Measurements from ENCODE around the gene TLR9. TPM values are rescaled to one million over a fixed set of nuclear protein-coding genes. Genes with fewer than 3 reads are reported as not detected.
"Not testable (repeated sequence)": the region's sequence is repeated elsewhere in the genome, so short reads cannot be mapped to it uniquely, and the experiment has no call there.

Gene TLR9
- total RNA-seq, 1 experiment from 2014 or later = not detected

DNA sequence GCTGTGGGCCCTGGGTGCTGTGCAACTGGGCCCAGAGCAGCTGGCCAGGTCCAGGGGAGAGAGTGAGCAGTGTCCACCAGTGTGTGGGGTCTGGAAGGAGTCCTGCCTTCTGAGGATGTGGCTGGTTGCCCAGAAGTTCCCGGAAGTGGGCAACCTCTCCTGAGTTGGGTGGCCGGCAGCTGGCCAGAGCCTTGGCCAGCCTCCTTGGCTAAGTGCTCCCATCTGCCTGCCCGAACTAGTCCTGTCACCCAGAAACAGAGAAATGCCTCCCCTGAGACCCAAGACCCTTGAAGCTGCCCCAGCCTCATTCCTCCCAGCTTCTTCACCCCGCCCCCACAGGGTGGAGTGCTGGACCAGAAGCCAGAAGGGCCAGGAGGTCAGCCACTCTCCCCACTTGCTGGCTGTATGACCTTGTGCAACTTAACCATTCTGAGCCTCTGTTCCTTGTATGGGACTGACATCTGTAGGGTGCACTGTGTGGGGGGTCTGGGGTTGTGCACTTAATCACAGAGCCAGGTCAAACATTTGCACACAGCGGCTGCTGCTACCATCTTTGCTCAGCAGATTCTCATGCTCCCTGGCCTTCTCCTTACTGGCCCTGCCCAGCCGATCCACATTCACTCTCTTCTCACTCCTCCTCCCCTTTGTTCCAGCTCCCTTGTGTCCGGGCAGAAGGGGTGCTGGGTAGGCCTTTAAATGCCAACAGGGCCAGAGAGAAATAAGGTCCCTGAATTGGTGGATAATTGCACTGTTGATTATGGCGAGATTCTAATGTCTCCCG is 35.0 kb downstream of the TLR9 start:
- in situ Hi-C loops (cut with HindIII; ENCODE audit: low pct_unique_long_range_greater_than_20kb, low sequenced_read_pairs) = no loop called here
- DNase-seq (ENCODE audit: low read depth, low spot score) = no peak

DNA sequence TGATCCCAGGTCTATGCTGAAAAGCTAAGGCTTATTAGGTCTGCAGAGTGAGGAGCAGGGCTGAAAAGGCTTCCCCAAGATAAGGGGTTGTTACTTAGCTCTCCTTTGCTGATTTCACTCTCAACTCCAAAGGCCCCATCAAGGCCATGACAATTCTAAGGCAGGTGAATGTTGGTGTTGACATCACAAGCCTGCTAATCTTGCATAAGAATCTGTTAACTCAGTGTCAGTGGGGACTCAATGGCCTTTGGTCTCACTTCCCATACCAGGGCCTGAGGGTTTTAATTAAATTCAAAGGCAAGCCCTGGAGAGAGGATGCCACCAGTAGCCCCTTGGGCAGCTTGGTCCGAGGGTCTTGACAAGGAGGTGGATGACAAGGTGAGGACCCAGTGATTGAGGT is 36.9 kb downstream of the TLR9 start:
- in situ Hi-C loops (cut with HindIII; ENCODE audit: low pct_unique_long_range_greater_than_20kb, low sequenced_read_pairs) = no loop called here
- no peak for DNase-seq (ENCODE audit: low read depth, low spot score)

DNA sequence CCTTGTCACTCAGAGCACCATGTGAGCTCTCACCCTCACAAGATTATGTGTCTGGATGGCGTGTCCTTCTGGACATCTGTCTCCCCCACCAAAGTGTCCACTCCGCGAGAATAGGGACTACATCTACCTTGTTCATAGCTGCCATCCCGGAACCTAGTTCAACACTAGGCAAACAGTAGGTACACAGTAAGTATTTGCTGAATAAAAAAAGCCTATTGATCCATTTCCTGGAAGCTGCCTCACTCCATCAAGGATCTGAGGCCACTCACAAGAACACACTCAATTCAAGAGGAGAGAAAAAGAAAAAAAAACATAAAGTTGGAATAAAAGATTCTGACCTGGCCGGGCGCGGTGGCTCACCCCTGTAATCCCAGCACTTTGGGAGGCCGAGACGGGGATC is 38.7 kb downstream of the TLR9 start:
- in situ Hi-C loops (cut with HindIII; ENCODE audit: low pct_unique_long_range_greater_than_20kb, low sequenced_read_pairs) = no loop called here
- DNase-seq (ENCODE audit: low read depth, low spot score) = no peak

DNA sequence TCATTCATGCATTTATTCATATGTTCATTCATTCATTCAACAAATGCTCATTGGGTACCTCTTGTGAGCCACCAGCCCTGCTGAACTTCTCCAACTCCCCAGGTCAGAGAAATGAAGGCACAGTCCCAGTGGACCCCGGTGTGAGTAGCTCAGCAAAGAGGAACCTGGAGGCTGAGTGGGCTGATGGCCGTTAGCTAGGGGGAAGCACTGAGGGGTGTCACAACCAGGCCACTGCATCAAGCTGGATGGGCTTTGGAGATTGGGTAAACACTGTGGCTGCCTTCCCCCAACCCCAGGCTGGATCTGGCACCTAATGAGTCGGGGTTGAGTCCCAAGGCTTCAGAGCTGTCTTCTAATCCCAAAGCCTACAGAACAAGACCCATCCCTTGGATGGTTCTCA is 39.6 kb downstream of the TLR9 start:
- DNase-seq (ENCODE audit: low read depth, low spot score) = no peak
- in situ Hi-C loops (cut with HindIII; ENCODE audit: low pct_unique_long_range_greater_than_20kb, low sequenced_read_pairs) = no loop called here

DNA sequence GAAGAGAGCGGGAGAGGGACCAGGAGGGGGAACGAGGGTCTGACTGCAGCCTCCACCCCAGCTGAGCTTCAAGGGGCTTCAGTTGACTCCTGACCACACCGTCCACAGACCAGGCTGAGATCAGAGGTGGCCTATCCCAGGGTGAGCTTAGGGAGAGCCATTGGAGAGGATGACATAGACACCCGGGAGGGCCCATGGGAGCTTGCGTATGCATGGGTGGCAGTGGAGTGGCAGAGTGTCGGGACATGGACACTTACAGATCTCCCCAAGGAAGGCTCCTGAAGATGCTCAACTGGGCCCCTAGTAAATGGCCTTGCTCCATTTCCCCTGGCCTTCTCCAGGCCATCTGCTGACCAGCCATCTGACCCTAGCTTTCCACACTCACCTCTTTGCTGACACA is 40.1 kb downstream of the TLR9 start:
- DNase-seq (ENCODE audit: low read depth, low spot score) = no peak
- in situ Hi-C loops (cut with HindIII; ENCODE audit: low pct_unique_long_range_greater_than_20kb, low sequenced_read_pairs) = no loop called here

DNA sequence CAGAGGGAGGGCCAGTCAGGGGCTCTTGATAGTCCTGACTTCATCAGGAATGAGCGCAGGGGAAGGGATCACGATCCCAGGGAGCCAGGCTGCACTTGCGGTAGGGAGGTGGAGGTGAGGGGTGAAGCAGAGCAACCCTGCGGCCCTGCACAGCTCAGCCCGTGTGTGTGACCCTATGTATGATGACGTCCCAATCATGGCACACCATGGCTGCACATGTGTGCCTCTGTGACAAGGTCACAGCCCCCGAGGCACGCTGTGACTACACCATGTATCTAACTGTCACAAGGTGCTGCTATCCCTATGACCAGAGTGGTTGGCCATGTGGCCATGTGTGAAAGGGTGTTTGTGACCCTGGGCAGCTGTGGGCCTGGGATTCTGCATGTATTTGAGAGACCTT is 40.8 kb downstream of the TLR9 start:
- no peak for DNase-seq (ENCODE audit: low read depth, low spot score)
- in situ Hi-C loops (cut with HindIII; ENCODE audit: low pct_unique_long_range_greater_than_20kb, low sequenced_read_pairs) = no loop called here

DNA sequence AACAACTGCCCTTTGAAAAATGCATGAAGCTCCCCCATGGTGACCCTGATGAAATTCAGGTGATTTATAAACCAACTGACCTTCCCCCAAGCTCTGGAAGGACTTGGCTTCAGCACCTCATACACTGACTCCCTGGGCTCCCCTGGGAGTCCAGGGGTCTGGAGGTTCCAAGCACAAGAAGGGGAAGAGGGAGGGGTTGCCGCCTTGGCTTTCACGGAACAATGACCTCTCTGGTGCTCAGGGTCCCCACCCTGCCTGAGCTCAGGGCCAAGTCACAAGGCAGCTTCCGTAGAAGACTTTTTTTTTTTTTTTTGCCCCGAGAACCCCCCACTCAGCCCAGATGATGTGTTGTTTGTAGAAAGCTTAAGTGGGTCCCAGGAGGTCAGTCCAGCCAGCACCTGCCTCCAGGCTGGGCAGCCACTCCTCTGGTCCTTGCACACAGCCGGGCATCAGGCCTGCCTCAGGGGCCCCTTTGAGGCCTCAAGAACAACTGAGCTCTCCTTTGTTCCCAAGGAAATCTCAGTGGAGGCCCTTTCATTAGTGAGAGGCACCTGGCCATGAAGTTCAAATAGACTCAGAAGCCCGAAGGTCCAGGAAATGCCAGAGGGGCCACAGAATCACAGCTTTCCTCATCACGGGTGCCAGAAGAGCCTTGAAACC is 41.5 kb downstream of the TLR9 start:
- in situ Hi-C loops (cut with HindIII; ENCODE audit: low pct_unique_long_range_greater_than_20kb, low sequenced_read_pairs) = no loop called here
- no peak for DNase-seq (ENCODE audit: low read depth, low spot score)

DNA sequence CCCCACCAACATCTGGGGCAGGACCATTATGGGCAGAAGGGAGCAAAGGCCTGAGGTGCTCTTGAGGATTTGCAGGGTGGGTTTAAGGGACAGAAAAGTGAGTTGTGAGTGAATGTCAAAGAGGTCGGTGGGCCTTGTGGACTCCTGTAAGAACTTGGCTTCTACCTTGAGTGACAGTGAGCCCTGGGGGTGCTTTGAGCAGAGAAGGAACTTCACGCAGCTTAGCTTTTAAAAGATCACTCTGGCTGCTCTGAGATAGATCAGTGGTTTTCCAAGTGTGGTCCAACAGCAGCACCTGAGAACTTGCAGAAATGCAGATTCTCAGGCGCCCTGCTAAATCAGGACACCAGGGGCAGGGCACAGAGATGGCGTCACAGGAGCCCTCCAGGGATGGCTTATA is 42.8 kb downstream of the TLR9 start:
- in situ Hi-C loops (cut with HindIII; ENCODE audit: low pct_unique_long_range_greater_than_20kb, low sequenced_read_pairs) = no loop called here
- no peak for DNase-seq (ENCODE audit: low read depth, low spot score)

DNA sequence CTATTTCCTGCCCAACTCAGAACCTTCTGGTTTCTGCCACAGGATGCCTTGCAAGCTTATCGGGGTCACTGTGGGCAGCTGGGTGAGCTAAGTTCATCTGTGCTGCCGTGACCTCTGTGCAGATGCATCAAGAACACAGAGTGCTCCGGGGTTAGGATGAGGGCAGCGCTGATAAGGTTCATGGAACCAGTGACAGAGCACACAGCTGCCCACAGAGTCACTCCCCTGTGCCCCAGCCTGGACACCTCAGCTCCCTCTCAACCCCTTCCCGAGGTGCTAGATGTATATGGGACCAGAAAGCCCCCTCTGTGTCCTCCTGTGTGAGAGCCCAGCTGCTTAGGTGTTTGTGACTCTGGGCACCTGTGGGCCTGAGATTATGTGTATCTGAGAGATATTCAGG is 43.2 kb downstream of the TLR9 start:
- in situ Hi-C loops (cut with HindIII; ENCODE audit: low pct_unique_long_range_greater_than_20kb, low sequenced_read_pairs) = no loop called here
- no peak for DNase-seq (ENCODE audit: low read depth, low spot score)

DNA sequence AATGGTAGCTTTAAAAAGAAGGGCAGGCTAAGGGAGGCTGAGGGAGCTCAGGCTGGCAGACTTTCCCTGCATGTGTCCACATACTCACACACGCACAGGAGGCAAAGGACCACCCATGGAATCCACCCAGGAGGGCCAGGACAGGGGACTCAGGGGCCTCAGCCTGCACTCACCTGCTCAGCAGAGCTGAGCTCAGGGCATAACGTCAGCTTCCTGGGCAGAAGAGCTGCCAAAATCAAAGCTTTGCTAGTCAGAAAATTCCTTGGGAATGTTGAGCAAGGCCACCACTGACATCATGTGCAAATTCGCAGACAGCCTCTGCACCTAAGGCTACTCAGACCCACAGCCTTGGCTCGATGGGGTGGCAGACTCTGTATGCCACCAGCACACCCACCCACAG is 43.9 kb downstream of the TLR9 start:
- no peak for DNase-seq (ENCODE audit: low read depth, low spot score)
- in situ Hi-C loops (cut with HindIII; ENCODE audit: low pct_unique_long_range_greater_than_20kb, low sequenced_read_pairs) = no loop called here

DNA sequence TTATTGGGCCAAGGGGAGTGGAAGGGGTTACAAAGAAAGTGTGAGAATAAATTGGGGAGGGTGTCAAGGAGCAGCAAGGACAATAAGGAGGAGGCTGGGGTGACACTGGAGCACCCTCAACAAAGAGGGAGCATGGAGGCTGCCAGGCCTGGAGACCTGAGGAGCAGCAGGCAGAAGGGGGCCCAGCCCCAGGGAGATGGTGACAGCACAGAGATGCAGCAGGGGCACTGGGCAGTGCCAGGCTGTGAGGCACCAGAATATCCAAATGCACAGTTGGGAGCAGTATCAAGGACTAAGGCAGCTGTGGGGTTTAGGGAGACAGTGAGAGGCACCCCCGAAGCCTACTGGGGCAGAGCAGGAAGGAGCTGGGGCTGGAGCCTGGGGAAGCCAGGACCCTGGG is 46.9 kb downstream of the TLR9 start:
- in situ Hi-C loops (cut with HindIII; ENCODE audit: low pct_unique_long_range_greater_than_20kb, low sequenced_read_pairs) = no loop called here
- no peak for DNase-seq (ENCODE audit: low read depth, low spot score)

DNA sequence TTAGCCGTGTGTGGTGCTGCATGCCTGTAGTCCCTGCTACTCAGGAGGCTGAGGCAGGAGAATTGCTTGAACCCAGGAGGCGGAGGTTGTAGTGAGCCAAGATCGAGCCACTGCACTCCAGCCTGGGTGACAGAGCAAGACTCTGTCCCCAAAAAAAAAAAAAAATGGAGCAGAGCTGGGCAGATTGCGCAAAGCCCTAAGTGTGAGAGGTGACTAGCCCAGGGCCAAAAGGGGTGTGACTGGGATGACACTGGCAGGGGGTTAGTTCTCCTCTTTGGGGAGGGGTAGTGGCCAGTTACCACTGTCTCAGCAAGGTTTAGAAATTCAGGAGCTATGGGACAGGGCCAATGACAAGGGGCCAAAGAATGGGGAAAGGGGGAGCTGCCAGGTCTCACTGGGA is 47.3 kb downstream of the TLR9 start:
- in situ Hi-C loops (cut with HindIII; ENCODE audit: low pct_unique_long_range_greater_than_20kb, low sequenced_read_pairs); DNase-seq (ENCODE audit: low read depth, low spot score): not testable (repeated sequence)

DNA sequence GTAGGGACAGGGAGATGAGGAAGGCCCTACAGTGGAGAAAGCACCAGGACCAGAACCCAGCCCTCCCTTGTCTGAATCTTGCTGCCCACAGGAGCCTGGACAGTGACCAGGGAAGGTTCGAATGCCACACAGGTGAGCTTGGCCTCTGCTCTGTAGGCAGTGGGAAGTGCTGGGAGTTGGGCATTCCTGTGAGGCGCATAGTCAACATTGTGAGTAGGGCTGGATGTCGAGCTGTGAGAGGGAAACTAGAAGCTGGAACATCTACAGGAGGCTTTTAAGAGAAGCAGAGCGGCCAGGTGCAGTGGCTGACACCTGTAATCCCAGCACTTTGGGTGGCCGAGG is 47.8 kb downstream of the TLR9 start:
- in situ Hi-C loops (cut with HindIII; ENCODE audit: low pct_unique_long_range_greater_than_20kb, low sequenced_read_pairs) = no loop called here
- DNase-seq (ENCODE audit: low read depth, low spot score) = no peak

DNA sequence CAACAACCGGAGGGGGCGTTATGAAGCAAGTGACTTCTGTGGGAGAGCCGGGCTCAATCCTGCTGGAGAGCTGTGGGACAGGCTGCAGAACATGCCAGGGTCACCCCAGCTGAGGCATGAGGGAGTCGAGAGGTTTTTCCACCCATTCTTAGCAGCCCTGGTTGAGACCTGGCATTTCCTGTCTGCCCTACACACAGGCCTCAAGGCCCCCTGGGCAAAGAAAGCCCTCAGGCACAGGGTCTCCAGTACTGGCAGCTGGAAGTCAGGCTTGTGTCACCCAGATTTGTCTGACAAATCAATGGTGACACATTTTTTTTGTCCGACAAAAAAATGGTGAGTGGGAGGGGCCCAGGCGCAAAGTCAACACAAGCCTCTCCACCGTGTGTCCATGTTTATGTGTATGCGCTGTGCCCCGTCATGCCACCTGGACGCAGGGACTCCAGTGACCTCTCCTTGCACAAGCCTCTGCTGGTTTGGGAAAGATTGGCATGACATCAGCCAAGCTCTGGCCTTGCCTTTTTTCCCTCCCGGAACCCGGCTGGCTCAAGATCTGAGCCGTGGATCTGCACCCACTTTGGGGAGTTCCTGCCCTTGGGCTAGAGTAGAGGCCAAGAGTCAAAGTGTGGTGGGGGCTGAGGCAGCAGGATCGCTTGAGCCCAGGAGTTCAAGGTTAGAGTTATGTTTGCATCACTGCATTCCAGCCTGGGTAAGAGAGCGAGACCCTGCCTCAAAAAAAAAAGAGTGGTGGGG is 48.3 kb downstream of the TLR9 start:
- no peak for DNase-seq (ENCODE audit: low read depth, low spot score)

DNA sequence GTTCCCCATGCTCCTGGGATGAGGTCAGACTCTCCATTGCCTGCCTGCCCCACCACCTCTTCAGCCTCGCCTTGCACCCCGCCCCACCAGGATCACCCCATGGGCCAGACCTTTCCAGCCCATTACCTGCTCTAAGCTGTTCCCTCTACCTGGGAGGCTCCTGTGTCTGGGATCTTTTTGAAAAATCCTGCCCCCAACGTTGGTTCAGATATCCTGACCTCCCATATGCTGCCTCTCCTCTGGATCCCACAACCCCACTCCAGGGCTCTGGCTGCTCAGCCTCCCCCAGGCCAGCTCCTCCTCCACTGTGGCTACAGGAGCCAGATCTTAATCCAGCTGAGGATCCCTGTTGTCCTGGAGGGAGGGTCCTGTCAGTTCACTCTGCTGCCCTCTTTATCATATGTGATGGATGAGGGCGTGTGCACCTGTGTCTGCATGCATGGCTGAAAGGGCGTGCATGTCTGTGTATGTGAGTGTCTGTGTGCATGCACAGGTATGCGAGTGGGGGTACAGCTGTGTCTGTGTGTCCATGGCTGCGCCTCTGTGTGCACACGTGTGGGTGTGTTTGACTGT is 49.2 kb downstream of the TLR9 start:
- in situ Hi-C loops (cut with HindIII; ENCODE audit: low pct_unique_long_range_greater_than_20kb, low sequenced_read_pairs) = no loop called here
- DNase-seq (ENCODE audit: low read depth, low spot score) = no peak

More for the DNA sequence above, 48.3 kb downstream of the TLR9 start:
- in situ Hi-C loops (cut with HindIII; ENCODE audit: low pct_unique_long_range_greater_than_20kb, low sequenced_read_pairs) = no loop called here

DNA sequence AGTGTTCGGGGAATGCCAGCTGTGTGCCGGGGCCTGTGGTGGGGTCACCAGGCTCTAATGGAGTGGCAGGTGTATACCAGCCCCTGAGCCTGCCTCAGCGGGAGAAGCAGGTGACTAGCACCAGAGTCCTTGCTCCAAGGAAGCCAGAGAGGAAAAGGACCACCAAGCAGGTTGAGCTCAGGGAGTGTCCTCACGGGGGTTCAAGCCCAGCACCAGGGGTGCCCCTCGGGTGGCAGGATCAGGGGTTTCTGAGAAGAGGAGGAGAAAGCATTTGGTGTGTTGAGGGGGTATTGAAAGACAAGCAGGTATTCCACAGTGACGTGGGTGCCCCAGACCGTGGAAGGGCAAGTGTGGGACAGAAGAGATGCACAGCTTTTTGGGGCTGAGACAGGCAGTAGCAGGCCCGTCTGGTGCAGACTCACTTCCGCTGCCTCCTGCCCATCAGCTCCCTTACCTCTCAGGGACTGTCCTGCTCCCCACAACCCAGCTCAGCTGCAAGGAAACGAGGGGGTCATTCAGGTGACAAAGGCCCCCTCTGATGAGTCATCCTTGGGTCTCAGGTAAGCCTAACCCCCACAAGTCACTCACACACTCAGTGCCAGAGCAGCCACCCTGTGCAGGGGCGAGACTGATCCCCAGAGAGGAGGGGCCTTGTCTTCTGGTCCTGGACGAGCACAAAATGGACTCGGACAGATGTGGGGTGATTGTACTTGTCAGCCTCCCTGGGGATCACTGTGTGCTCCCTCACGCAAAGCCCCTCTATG is 49.8 kb downstream of the TLR9 start:
- in situ Hi-C loops (cut with HindIII; ENCODE audit: low pct_unique_long_range_greater_than_20kb, low sequenced_read_pairs) = no loop called here
- DNase-seq (ENCODE audit: low read depth, low spot score) = no peak

DNA sequence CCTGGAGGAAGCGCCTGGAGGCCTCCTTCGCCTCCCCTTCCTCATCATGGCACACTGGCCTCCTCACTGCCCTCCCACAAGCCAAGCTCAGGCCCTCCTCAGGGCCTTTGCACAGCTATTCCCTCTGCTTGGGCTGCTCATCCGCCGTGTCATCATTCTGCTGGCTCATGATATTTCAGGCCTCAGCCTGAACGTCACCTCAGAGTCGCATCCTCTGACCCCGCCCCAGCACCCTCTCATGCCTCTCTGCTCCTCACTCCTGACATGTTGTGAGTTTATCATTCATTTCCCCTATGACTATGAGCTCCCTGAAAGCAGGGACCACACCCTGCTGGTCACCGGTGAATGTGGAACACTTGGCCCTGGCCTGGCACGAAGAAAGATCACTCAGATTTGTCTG is 50.5 kb downstream of the TLR9 start:
- in situ Hi-C loops (cut with HindIII; ENCODE audit: low pct_unique_long_range_greater_than_20kb, low sequenced_read_pairs) = no loop called here
- no peak for DNase-seq (ENCODE audit: low read depth, low spot score)

DNA sequence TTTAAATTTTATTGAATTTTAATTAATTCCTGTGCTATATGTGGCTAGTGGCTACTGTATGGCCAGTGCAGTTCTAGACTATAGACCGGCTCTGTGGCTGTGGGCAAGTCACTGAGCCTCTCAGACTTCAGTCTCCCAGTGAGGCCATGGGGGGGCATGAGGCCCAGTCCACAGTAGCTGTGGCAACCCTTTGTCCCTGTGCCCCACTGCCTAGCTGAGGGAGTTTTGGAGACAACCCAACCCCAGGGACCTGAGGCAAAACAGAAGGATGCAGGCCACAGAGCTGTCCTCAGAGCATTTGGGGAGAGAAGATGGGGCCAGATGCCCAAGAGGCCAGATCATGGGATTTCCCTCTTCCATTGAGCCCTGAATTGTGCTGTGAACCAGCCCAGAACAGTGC is 52.3 kb downstream of the TLR9 start:
- DNase-seq (ENCODE audit: low read depth, low spot score) = no peak

More for the DNA sequence above, 52.3 kb downstream of the TLR9 start:
- in situ Hi-C loops (cut with HindIII; ENCODE audit: low pct_unique_long_range_greater_than_20kb, low sequenced_read_pairs) = no loop called here

Data from SK-MEL-5 (cell line).